ENCODE measurements around the gene FMO1.
A peak's percentile ranks its signal among the peaks of the same experiment; 100 is the strongest.
"Not testable (repeated sequence)": the region's sequence is repeated elsewhere in the genome, so short reads cannot be mapped to it uniquely, and the experiment has no call there.

The FMO1 gene, protein sequence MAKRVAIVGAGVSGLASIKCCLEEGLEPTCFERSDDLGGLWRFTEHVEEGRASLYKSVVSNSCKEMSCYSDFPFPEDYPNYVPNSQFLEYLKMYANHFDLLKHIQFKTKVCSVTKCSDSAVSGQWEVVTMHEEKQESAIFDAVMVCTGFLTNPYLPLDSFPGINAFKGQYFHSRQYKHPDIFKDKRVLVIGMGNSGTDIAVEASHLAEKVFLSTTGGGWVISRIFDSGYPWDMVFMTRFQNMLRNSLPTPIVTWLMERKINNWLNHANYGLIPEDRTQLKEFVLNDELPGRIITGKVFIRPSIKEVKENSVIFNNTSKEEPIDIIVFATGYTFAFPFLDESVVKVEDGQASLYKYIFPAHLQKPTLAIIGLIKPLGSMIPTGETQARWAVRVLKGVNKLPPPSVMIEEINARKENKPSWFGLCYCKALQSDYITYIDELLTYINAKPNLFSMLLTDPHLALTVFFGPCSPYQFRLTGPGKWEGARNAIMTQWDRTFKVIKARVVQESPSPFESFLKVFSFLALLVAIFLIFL

DNA sequence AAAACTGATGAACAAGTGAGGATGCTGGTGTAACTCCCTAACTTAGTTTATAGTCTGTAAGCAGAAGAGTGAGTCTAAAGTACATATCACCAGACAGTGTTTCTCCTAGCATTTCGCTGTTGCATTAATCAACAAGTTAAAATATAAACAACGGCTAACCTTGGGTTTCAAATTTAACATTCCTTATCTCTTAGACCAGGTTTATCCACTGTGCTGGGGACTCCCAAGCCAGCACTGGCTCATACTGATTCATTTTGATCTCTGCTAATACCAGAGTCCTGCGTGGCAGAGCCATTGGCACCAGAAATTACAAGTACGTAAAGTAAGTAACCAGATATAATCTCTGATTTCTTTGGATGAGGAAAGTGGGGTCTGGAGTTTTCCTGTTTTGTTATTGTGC is at the start of gene FMO1:
TSS of gene FMO1 (plus strand) at position 193 of the 400 bp plus-strand sequence. CDS start 9,594 bp downstream, outside the sequence.
- no peak for DNase-seq

DNA sequence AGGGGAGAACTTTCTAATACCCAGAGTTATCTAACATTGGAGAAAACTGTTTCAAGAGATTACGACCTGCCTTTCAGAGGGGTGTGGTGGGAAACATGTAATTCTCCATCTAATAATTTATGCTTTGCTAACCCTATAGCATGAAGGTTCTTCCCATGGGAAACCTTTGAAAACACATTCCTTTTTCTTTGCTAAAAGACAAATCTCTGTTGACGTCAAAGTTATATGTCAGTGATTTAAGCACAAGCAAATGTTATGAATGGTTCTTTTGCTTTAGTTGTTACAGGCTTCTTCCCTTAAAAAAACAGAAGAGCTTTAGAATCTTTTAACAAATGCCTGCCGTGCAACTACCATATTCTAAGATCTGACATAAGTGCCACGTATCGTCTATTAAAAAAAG is 44.0 kb upstream of the FMO1 start:
- DNase-seq, result no peak

DNA sequence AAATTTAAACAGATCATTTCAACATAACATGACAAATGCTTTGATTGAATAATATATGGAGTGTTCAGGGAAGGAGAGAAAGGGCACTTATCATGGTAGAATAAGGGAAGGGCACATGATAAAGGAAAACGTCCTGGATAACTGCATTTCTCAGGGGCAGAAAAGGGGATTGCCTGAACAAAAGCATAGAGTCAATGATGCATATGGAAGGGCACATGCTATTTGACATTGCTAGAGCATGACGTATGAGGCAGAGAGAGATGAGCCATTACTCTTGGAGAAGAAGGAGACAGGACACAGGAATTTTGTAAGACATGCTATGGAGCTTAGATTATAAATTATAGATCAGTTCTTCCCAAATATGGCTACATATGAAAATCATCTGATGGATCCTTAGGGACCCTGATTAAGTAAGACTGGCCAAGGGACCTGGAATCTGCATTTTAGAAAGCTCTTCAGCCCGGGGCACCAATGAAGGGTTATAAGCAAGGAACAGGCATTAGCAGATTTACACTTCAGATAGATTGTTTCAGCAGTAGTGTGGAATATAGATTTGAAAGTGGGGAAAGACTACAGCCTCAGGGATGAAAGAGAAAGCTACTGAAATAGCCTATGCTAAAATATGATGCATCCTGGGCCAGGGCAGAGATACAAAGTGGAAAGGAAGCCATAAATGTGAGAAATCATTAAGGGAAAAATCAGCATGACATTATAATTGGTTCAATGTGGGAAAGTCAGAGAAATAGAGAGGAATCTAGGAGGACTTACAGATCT is 41.9 kb upstream of the FMO1 start:
- no peak for DNase-seq

DNA sequence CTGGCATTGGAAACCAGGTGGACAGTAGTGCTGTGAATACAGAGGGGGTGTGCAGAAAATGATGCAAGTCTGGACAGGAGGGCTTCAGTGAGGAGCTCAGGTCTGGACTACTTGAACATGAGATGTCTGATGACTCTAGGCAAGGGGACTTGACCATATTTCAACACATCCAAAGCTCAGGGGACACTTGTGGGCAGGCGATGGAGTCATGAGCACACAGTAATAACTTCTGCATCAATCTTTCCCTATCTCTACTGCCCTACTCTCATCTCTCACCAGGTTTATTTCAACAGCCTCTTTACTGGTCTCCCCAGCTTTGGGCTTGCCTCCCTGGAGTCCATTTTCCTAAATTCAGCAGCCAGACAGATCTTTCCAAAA is 41.3 kb upstream of the FMO1 start:
- no peak for DNase-seq

DNA sequence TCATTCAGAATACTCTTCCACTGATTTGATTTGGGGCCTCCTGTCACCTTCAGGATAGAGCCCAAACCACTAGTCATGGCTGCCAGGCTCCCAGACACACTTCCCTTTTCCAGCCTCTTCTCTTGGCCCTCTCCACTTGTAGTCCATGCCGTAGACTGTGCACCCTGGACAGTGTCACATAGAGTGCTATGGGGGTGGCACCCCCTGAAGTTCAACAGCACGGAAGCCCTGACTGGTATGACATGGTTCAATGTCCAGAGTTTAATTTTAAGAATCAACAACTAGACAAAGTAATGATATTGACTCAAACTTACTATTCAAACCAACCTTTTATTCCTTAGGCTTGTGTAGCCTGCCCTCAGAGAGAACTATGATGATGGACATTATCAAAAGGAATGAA is 40.9 kb upstream of the FMO1 start:
- DNase-seq, result no peak

DNA sequence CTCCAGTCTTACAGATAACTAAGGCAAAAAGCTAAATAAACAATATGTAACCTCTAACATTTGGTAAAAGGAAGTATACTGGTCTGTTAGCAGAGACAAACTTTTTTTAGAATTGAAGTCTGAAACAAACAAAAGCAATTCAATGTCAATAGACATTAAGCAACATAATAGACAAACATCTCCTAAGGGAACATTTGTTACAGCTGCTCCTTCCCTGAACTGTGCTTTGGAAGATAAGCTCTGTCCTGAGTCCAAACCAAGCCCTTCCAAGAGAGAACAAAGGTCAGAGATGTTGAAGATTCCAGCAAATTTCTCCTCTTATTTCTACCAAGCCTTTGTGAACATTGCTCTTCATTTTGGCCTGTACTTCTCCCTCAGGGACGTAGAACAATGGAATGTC is 37.9 kb upstream of the FMO1 start:
- no peak for DNase-seq

DNA sequence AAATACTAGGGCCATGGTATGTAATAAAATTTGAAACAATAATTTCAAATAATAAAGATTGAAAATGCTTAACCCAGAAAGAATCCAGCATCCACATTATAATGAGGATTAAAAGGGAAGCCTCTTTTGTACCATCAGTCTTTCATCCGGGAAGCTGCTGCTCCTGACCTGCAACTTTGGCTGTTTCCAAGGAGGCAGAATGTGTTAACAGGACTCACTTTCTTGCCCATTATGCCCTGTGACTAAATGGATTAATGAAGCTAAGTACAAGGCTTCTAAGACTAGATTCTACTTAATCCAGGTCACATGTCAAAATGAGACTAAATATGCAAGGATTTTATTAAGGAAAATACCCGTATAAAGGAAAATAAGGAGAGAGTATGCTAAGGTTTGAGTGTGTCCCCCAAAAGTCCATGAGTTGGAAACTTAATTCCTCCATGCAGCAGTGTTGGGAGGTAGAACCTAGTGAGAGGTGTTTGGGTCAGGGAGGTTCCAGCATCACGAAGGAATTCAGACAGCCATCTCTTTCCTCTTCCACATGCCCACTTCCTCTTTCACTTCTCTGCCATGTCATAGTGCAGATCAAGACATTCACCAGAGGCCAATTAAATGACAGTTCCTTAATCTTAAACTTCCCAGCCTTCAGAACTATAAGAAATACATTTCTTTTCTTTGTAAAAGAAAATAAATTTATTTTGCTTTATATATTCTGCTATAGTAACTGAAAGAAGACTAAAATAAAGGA is 35.5 kb upstream of the FMO1 start:
- DNase-seq, result no peak

DNA sequence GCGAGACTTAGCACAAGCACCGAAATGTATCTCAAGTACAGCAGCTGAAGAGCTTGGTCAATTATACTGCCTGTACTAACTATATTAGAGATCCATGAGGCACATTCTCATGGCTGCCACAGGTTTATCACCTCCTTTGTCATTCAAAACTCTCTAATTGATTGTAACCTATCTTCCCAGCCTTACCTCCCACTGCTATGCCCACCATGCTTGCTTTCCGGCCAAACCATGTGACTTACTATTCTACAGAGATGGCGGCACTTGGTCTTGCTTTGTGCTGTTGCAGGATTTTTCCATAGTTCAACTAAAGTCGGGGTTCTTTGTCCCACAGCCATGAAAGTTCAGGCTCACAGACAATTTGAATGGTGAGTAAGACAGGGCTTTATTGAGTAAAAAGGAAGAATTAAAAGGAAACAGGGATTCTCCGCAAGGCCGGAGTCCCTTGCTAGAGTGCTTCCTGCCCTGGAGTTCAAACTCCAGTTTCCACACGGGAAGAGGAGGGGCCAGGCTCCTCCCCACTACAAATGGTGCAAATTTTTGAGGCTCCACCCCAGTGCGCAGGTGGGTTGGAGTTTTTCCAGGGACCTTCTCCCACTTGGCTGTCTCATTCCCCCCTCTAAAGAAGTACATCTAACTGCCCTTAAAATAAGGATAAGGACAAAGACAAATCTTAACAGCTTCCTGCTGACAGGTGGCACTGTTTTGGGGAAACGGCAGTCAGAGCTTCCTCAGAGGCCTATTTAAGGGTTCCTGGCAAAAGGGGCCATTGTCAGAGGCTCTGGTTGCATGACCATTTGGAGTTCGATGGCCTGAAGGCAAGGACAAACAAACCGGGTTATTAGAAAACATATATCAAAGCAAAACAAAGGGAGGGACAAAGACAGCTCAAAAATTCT is 34.5 kb upstream of the FMO1 start:
- no peak for DNase-seq

DNA sequence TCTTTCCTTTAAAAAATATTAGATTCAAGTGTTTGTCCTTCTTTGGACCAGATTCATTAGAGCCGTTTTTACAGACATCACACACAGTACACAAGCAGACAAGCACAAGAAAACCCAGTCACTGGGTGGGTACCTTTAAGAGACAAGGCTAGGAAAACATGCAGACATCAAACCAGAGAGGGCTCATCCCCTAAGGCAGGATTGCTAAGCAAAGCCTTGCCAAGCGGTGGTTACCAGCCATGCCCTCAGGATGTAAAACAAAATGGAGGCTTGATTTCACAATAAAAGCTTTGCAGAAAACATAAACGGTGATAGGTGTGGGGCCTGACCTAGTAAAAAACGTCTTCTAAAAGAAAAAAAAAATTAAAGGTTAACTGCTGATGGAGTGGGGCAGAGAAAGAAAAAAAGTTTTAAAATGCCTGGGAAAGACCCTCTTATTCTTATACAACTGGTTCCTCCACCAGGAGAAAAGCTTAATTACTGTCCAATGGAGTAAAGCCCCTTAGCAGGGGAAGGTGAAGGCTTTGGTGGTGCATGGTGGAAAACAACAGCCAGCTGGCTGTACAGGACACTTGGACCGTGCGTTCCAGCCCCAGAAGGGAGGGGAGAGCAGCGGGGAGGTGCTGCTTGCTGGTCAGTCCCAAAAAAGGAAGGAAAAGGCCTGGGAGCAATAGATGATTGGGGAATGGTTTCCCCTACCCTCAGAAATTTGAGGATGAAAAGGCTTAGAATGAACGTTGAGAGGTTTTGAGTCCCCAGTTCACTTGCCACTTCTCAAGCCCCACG is 30.4 kb upstream of the FMO1 start:
- no peak for DNase-seq

DNA sequence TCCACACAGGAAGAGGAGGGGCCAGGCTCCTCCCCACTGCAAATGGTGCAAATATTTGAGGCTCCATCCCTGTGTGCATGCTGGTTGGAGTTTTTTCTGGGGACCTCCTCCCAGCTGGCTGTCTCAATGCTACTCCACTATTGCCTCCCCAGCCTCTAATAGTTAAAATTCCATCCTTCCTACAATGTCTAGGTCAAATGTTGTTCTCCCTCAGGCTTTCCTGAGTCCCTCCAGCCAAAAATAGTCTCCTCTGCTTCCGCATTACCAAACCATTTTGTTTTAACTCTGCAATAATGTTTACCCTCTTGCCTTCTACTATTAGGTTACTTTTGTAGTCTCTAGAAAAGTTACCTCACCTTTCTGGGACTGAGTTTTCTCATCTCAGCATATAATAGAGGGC is 29.6 kb upstream of the FMO1 start:
- DNase-seq, result no peak

DNA sequence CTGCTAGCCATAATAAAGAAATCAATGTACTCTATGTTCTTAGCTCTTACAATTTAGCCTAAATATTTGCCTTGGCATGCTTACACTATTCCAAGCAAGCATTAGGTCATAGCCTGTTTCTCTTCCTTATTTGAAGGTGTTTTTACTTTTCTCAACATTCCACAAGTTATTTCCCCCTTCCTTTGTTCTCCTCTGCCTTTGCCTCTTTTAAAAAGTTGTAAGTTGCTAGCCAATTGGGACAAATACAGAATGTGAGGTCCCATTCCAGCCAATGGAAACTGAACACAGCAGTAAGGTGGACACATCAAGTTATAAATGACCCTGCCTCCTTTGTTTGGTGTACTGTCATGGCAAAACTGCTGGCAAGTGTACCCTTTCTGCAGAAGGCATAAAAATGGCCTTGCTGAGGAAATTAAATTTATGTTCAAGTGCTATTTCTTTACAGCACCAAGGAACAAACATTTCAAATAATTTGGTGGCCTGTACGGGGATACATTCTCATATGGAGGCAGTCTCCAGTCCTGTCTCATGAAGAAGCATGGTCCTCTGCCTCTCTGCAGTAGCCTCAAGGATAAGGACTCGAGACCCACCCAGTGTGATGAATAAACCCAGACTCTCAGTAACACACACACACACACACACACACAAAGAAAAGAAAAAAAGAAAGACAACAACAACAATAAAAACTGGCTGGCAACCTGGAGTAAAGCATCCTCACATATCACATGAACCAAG is 28.8 kb upstream of the FMO1 start:
- DNase-seq, result no peak

DNA sequence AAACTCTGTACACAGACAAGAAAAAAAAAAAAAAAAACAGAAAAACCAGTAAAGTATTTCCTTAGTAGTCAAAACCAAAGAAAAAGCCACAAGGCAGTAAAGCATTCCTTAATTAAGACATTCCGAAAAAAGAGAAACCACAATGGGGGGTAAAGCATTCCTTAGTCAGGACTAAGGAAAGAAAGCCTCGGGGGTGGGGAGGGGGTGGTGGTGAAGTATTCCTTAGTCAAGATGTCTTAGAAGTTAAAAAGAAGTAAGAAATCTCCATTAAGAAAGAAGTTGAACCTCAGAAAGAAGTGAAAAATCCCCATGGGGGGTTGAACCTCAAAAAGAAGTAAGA is 28.2 kb upstream of the FMO1 start:
- DNase-seq, result no peak

DNA sequence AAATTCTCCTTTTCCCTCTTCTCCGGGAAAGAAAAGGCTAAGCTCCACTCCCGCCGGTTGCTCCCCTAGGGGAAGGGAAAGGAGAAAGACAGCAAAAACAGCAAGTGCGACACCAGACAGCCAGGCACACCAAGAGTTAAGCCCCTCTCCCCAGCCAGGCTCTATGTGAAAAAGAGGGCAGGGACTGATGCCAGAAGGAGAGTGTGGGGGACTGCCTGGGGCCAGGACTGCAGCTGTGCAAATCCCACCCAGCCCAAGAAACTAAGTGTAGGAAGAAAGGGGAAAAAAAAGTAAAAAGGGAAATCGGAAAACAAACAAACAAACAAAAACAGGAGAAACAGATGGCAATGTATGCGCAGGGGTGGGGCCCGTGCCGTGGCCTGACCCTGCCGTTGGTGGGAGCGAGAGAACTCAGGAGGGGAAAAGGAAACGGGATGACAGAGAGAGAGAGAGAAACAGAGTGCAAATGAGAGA is 27.7 kb upstream of the FMO1 start:
- DNase-seq, result no peak

DNA sequence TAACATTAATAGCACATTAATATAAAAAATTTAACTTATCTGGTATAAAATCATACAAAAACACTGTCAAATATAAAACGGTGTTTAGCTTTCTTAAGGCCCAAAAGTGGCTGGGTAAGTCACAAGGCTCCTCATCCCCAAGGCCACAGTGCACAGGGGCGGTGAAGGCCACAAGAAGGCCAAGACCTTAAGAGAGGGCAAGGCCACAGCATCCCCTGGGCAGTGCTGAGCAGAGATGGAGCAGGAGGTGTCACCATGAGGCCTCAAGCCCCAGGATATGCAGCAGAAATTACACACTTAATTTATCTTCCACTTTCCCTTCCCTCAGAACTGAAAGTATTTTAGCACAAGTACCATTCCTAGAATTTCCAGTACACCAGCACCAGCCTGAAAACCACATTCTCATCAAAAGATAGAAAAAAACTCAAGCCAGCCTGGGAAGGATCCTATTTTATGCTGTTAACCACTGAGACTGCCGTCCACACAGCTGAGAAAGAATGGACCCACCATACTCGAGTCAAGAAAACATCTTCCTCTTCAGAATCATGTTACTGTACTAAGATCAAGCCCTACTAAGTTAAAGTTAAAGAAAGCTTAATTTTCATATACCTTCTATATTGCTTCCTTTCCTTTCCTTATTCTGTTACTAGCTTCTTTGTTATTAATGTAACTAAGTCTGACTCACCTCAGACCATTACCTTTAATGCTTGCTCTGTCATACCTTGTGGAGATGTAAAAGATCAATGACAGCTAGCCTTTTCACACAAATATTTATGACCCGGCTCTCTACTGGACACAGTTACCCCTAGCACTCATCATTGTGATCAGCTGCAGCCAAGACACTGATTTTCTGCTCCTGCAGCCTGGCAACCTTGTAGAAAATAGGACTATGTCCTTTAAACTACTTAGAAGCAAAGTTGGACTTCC is 26.4 kb upstream of the FMO1 start:
- DNase-seq, result no peak

DNA sequence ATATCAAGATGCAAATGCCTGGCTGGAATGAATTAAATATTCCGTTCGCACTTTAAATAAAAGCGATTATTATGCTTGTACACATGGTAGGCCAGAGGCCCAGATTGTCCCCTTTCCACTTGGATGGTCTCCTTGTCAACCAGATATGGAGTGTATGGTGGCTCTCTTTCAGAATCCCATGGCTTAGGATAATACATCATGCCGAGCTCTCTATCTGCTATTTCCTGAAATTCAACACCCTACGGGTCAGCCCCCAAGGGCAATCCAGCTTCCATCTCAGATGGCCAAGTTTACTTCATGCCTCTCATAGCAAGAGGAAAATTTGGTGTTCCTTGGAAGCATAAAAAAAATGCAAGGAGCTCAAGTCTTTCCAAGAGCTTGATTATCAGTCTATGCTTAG is 25.4 kb upstream of the FMO1 start:
- DNase-seq, result no peak

DNA sequence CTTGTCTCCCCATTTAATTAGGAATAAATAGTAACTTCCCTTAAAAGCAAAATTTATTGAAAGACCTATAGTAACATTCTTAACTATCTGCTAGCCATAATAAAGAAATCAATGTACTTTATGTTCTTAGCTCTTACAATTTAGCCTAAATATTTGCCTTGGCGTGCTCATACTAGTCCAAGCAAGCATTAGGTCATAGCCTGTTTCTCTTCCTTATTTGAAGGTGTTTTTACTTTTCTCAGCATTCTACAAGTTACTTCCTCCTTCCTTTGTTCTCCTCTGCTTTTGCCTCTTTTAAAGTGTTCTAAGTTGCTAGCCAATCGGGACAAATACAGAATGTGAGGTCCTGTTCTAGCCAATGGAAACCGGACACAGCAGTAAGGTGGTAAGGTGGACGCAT is 24.0 kb upstream of the FMO1 start:
- DNase-seq, result not testable (repeated sequence)

DNA sequence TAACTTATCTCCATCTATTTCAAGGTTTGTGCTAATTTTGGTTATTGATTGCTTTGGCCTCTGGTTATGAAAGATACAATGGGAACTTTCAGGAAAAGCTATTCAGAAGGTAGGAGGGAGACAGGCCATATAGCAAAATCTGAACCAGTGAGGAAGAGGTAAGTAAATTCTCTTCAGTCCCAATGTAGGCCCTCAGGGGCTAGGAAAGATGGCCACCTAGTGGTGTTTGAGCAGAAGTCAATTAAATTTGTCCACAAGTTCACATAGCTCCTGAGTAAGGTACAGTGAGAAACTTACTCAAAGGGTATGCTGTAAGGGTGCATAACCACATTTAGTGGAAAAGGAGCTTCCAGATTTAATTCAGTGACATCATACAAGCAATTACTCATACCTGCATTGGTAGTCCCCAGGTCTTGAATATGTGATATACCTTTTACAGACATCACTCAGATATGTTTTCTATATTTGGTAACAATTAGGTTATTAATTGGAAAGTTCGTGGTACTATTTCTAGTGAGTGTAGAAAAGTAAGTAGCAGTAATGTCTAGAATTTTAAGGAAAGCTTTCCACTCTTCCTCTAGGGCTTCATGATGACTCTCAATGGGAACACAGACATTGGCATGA is 21.4 kb upstream of the FMO1 start:
- peak; percentile 58 for DNase-seq

DNA sequence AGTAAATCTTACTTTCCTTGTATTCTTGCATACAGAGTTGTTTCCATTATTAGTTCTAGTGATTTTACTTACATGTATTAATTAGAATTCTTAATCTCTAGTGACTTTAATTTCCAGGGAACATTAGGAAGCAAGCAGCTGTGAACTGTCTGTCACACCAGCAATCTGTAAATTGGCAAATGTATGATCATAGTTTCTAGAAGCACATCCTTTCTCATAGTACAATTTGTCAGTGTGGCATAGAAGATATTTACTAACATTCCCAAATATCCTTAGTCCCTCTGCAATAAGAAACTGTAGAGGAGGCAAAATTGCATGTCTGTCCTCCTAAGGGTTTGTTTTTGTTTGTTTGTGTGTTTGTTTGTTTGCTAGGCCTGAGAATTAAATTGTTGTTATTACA is 17.0 kb upstream of the FMO1 start:
- DNase-seq, result no peak

DNA sequence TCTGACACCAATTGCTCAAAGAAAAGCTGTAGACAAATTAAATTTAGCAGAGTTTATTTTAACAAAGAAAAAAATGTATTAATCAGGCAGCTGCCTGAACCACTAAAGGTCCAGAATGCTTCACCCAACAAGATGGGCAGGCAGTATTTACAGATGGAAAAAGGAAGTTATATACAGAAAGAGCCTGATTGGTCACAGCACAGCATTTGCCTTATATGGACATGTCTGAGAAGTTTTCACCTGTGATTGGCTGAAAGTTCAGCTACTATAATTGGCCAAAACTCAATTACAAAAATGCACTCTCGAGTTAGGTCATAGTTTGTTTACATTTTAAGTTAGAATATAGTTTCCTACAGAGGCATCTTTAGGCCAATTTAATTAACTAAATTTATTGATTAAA is 15.1 kb upstream of the FMO1 start:
- no peak for DNase-seq
